ENCODE measurements around the gene ZNF827. TPM values are rescaled to one million over a fixed set of nuclear protein-coding genes. Genes with fewer than 3 reads are reported as not detected.

The ZNF827 gene
- total RNA-seq, 2 experiments from 2014 or later = 21.8 to 22.4 TPM

DNA sequence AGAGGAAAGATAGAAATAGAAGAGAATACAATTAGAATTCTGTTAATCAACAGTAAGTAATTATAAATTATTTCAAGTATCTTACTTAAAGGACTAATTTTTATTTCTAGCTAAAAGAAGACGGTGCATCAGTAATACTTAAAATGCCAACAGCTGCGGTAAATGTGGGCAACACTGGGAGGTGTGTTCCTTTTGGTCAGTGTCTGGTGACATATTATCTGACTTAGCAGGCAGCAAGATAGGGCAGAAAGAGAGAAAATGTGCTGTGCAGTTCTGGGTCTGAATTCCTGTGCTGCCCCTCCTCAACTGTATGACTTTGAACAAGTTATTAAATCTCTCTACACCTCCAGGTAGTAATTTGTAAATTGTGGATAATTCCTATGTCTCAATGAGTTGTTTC, 120.6 kb downstream of the ZNF827 start:
- no peak for DNase-seq
- Mint-ChIP-seq H3K9me3 (peaks cover 2% of the 10 kb centered on the region), H3K4me3 (no peak overlapping the region), H3K27ac (no peak overlapping the region), H3K36me3 (peaks cover 32% of the 10 kb centered on the region), H3K27me3 (no peaks in the 10 kb centered on the region), H3K4me1 (peaks cover 10% of the 10 kb centered on the region)
- POLR2A ChIA-PET = no interaction called here
- ATAC-seq (ENCODE audit: low read depth) = no peak

DNA sequence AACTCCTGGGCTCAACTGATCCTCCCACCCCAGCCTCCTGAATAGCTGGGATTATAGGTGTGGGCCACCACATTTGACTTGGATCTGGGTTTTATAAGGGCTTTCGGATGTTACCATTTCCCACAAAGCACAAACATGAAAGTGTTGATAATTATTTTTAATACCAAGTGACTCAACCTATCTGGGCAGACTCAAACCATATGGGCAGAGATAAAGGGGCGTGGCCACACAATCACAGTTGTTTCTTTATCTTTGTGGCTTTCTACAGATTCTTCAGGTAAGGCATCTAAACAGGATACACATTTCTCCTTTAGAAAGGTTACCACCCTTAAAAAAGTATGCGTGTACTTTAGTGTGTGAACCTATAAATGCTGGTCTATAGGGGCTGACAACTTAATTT, 122.5 kb downstream of the ZNF827 start:
- Mint-ChIP-seq H3K27ac (no peak overlapping the region), H3K4me1 (peaks cover 11% of the 10 kb centered on the region), H3K4me3 (no peak overlapping the region), H3K9me3 (peaks cover 2% of the 10 kb centered on the region), H3K36me3 (peaks cover 37% of the 10 kb centered on the region), H3K27me3 (no peaks in the 10 kb centered on the region)
- no peak for ATAC-seq (ENCODE audit: low read depth)
- no peak for DNase-seq
- POLR2A ChIA-PET = no interaction called here

DNA sequence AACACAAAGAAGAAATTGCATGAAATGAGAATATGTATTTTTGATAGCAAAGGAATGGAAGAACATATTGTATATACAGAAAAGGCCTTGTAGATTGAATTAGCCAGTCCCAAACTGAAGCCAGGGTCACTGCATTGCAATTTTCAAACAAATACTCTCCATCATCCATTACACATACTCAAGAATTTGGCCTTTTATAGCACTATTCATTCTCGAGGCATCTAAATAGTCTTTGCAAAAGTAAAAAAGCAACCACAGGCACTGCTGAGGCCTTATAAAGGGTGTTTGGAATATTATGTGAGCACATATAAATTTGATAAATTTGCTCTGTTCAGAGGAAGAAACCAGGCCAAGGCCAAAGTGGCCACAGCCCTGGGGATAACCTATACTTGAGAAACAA, 123.0 kb downstream of the ZNF827 start:
- H3K9me3 Mint-ChIP-seq = peaks cover 2% of the 10 kb centered on the region
- peaks cover 41% of the 10 kb centered on the region for H3K36me3 Mint-ChIP-seq
- ATAC-seq (ENCODE audit: low read depth) = no peak
- H3K27ac Mint-ChIP-seq = no peak overlapping the region
- no peak overlapping the region for H3K4me3 Mint-ChIP-seq
- H3K27me3 Mint-ChIP-seq = no peaks in the 10 kb centered on the region
- POLR2A ChIA-PET = no interaction called here
- DNase-seq = no peak
- H3K4me1 Mint-ChIP-seq = peaks cover 11% of the 10 kb centered on the region

DNA sequence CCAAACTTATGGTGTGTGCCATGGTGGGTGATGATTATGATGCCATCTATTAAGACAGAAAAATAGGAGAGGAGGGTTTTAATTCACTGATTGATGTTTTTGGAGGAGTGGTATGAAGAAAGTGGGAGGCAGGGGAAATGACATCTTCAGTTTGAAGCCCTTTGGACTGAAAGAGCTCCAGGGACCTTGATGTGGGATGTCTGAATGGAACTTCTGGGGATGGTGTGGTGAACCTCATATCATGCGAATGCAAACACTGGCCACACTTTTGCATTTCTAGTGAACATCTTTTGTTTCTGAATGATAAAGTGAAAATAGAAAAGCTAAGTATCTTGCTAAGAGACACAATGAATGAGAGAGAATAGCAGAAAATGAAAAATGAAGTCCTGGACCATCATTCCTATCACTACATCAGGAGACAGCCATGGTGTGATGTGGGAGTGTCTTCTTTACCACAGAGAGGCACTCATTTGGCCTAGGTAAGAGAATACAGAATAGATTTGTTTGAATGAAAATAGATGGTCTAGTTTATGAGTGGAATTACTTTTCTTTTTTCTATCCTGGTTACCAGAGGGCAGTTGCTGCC, 123.5 kb downstream of the ZNF827 start:
- ATAC-seq (ENCODE audit: low read depth) (no peak), DNase-seq (no peak)
- POLR2A ChIA-PET = no interaction called here
- no peaks in the 10 kb centered on the region for H3K27me3 Mint-ChIP-seq
- H3K4me3 Mint-ChIP-seq = no peak overlapping the region
- peaks cover 3% of the 10 kb centered on the region for H3K9me3 Mint-ChIP-seq
- peaks cover 11% of the 10 kb centered on the region for H3K4me1 Mint-ChIP-seq
- H3K36me3 Mint-ChIP-seq = peaks cover 45% of the 10 kb centered on the region
- H3K27ac Mint-ChIP-seq = no peak overlapping the region

GRCh38 chr4:145814246-145814645, 124.4 kb downstream of the ZNF827 start:
- Mint-ChIP-seq H3K4me3 (no peak overlapping the region), H3K27me3 (no peaks in the 10 kb centered on the region), H3K27ac (no peak overlapping the region), H3K36me3 (peaks cover 51% of the 10 kb centered on the region), H3K4me1 (peaks cover 13% of the 10 kb centered on the region), H3K9me3 (peaks cover 7% of the 10 kb centered on the region)
- DNase-seq (no peak), ATAC-seq (ENCODE audit: low read depth) (no peak)
- POLR2A ChIA-PET = no interaction called here

DNA sequence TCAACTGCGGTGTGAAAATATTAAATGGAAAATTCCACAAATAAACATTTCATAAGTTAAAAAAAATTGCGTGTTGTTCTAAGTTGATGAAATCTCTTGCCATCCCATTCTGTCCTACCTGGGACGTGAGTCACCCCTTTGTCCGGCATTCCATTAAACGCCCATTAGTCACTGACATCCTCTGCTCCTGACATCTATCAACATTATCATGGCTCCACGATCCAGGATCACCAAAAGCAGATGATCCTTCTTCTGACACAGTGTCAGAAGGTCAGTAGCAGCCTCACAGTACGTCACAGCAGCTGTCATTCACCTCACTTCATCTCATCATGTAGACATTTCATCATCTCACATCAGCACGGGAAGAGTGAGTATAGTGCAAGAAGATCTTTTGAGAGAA, 125.7 kb downstream of the ZNF827 start:
- Mint-ChIP-seq H3K27ac (no peak overlapping the region), H3K27me3 (no peaks in the 10 kb centered on the region), H3K36me3 (peaks cover 64% of the 10 kb centered on the region), H3K4me3 (no peak overlapping the region), H3K9me3 (peaks cover 10% of the 10 kb centered on the region), H3K4me1 (peaks cover 22% of the 10 kb centered on the region)
- POLR2A ChIA-PET = no interaction called here
- DNase-seq = no peak
- ATAC-seq (ENCODE audit: low read depth) = no peak

DNA sequence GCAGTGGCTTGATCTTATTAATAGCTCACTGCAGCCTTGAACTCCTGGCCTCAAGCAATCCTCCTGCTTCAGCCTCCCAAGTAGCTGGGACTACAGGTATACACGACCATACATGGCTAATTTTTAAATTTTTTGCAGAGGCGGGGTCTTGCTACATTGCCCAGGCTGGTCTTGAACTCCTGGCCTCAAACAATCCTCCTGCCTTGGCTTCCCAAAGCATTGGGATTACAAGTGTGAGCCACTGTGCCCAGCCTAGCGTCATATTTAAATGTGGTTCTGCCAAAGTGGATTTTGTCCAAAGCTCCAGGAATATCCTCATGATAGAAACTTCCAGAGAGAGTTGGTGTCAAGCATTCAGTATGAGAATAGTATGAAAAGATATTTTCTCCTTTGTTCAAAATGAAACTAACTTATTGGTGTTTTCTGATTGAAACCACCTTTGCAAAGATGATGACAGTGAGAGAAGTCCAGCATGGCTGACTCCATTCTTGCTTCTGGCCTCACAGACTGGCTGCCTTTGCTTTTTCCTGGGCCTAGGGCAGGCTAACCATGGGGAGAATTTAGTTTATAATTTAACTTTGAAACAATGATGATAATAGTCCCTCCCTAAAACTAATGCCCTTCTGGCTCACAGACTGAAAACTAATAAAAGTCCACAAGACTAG, 129.6 kb downstream of the ZNF827 start:
- Mint-ChIP-seq H3K4me3 (no peak overlapping the region), H3K27me3 (no peaks in the 10 kb centered on the region), H3K4me1 (peaks cover 19% of the 10 kb centered on the region), H3K27ac (peak overlapping the region; percentile 56), H3K9me3 (peaks cover 10% of the 10 kb centered on the region), H3K36me3 (peaks cover 60% of the 10 kb centered on the region)
- POLR2A ChIA-PET = no interaction called here
- no peak for ATAC-seq (ENCODE audit: low read depth)
- no peak for DNase-seq

- peak overlapping the region; percentile 24 for H3K4me3 Mint-ChIP-seq
- H3K9me3 Mint-ChIP-seq = peaks cover 8% of the 10 kb centered on the region
- ATAC-seq (ENCODE audit: low read depth) (peak; percentile 71), DNase-seq (no peak)
- POLR2A ChIA-PET = no interaction called here
- peaks cover 58% of the 10 kb centered on the region for H3K36me3 Mint-ChIP-seq
- H3K4me1 Mint-ChIP-seq = peaks cover 19% of the 10 kb centered on the region
- H3K27ac Mint-ChIP-seq = peak overlapping the region; percentile 78
- H3K27me3 Mint-ChIP-seq = no peaks in the 10 kb centered on the region
These were observed 130.5 kb downstream of the ZNF827 start for GRCh38 chr4:145808021-145808650.

DNA sequence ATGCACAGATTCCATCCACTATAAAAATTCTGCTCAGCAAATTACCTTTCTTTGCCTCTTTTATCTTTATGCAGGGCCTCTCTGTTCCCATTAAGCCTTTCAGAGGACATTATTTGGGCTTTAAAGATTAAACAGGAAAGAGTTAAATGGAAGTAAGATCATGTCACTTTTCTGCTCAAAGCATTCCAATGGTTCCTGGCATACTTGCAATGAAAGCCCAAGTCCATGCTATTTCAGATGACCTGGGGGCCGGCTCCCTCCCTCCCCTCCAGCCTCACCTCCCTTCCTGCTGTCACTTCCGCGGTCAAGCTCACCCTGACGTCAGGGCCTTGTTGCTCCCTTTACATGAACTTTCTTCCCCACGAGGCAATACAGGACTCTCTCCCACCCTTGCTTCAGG, 133.1 kb downstream of the ZNF827 start:
- POLR2A ChIA-PET = no interaction called here
- H3K27ac Mint-ChIP-seq = no peak overlapping the region
- no peak overlapping the region for H3K4me3 Mint-ChIP-seq
- H3K36me3 Mint-ChIP-seq = peaks cover 42% of the 10 kb centered on the region
- H3K4me1 Mint-ChIP-seq = peaks cover 17% of the 10 kb centered on the region
- H3K27me3 Mint-ChIP-seq = no peaks in the 10 kb centered on the region
- ATAC-seq (ENCODE audit: low read depth) (no peak), DNase-seq (no peak)
- H3K9me3 Mint-ChIP-seq = peaks cover 8% of the 10 kb centered on the region

- ATAC-seq (ENCODE audit: low read depth) (no peak), DNase-seq (no peak)
- H3K4me1 Mint-ChIP-seq = peaks cover 15% of the 10 kb centered on the region
- no peak overlapping the region for H3K4me3 Mint-ChIP-seq
- POLR2A ChIA-PET = no interaction called here
- H3K27ac Mint-ChIP-seq = no peak overlapping the region
- H3K9me3 Mint-ChIP-seq = peaks cover 2% of the 10 kb centered on the region
- no peaks in the 10 kb centered on the region for H3K27me3 Mint-ChIP-seq
- peaks cover 31% of the 10 kb centered on the region for H3K36me3 Mint-ChIP-seq
These were observed 134.5 kb downstream of the ZNF827 start for GRCh38 chr4:145804116-145804515.

DNA sequence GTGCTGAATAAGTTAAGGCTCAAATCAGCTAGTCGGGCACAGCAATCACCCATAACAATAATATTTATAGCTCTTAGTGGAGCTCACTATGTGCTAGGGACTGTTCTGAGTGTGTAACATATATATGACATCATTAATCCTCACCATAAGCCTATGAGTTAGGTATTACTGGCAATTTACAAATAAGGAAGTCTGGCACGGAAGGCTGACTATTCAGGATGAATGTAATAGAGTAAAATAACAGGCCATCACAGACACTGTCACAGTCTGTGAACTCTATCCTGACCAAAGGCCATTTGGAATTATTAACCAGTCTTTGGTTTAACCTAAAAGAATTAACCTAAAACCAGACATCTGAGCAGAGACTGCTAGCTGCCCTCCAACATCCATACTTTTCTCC, 139.4 kb downstream of the ZNF827 start:
- POLR2A ChIA-PET = no interaction called here
- Mint-ChIP-seq H3K9me3 (no peaks in the 10 kb centered on the region), H3K4me1 (peaks cover 2% of the 10 kb centered on the region), H3K36me3 (peaks cover 18% of the 10 kb centered on the region), H3K27ac (no peak overlapping the region), H3K4me3 (no peak overlapping the region), H3K27me3 (no peaks in the 10 kb centered on the region)
- DNase-seq = no peak
- ATAC-seq (ENCODE audit: low read depth) = no peak

DNA sequence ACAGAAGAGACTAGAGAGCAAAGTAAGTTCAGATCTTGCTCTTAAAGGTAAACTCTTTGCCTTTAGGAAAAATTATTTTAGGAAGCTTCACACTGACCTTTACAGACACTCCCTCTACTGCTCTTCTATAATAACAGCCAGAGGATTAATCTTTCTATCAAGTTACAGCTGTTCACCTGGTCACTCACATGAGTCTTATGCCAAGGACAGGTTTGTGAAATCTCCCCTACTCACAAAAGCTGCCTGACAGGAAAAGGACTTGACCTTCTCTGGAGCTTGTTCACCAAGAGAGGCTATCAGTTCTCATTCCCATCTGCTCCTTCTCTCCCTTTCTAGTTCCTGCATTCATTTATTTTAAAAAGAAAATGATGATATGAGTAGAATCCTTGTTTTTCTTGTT, 141.3 kb downstream of the ZNF827 start:
- no peaks in the 10 kb centered on the region for H3K27me3 Mint-ChIP-seq
- ATAC-seq (ENCODE audit: low read depth) (no peak), DNase-seq (no peak)
- no peak overlapping the region for H3K4me3 Mint-ChIP-seq
- peaks cover 20% of the 10 kb centered on the region for H3K36me3 Mint-ChIP-seq
- H3K9me3 Mint-ChIP-seq = no peaks in the 10 kb centered on the region
- H3K4me1 Mint-ChIP-seq = peaks cover 2% of the 10 kb centered on the region
- no peak overlapping the region for H3K27ac Mint-ChIP-seq
- POLR2A ChIA-PET = no interaction called here

DNA sequence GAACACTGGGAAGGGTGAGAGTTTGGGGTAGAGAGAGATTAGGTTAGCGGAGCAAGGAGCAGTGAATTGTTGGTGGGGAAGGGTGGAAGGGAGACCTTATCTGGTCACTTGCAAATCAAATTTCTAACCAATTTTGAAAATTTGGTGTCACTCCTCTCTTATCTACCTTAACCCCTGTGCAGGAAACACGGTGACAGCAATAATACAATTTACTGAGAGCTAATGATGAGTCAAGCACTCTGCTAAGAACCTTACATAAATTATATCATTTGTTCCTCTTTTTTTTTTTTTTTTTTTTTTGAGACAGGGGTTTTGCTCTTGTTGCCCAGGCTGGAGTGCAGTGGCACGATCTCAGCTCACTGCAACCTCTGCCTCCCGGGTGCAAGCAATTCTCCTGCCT, 142.3 kb downstream of the ZNF827 start:
- H3K4me1 Mint-ChIP-seq = peaks cover 2% of the 10 kb centered on the region
- no peak for ATAC-seq (ENCODE audit: low read depth)
- POLR2A ChIA-PET = no interaction called here
- no peak overlapping the region for H3K27ac Mint-ChIP-seq
- no peak overlapping the region for H3K4me3 Mint-ChIP-seq
- H3K36me3 Mint-ChIP-seq = peaks cover 23% of the 10 kb centered on the region
- no peaks in the 10 kb centered on the region for H3K27me3 Mint-ChIP-seq
- no peak for DNase-seq
- H3K9me3 Mint-ChIP-seq = no peaks in the 10 kb centered on the region

- ATAC-seq (ENCODE audit: low read depth) = no peak
- no peak overlapping the region for H3K27ac Mint-ChIP-seq
- POLR2A ChIA-PET = no interaction called here
- no peaks in the 10 kb centered on the region for H3K9me3 Mint-ChIP-seq
- H3K27me3 Mint-ChIP-seq = no peaks in the 10 kb centered on the region
- peaks cover 26% of the 10 kb centered on the region for H3K36me3 Mint-ChIP-seq
- no peak for DNase-seq
- peaks cover 2% of the 10 kb centered on the region for H3K4me1 Mint-ChIP-seq
- no peak overlapping the region for H3K4me3 Mint-ChIP-seq
These were observed 143.1 kb downstream of the ZNF827 start for GRCh38 chr4:145795521-145795920.
